HCEC 1CT (cell line): Measurements from ENCODE around the gene DNAAF5.

ENCODE experiments used
- DNase-seq: peaks from one replicate; pipeline ENCODE4 v3.0.0-alpha.2; 2017

The DNAAF5 gene

DNA sequence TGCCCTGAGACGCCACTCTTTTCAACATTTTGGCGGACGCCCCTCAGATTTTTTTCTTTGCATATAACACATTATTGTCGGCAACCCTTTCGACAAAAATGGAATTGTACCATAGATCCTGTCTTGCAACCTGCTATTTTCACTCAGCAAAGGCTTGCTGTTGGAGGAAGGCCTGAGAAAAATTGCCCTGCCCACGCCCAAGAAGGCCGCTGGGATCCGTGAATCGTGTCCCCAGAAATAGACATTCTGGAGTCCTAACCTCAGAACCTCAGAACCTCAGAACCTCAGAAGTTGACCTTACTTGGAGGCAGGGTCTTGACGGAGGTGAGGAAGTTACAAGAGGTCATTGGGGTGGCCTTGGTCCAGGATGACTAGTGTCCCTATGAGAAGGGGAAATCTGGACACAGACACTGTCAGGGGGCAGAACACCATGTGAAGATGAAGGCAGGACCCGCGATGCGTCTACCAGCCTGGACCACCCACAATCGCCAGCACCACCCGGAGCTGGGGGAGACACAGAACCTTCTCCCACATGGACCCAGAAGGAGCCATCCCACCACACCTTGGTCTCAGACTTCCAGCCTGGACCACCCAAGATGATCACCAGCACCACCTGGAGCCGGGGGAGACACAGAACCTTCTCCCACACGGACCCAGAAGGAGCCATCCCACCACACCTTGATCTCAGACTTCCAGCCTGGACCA lies 19.1 kb upstream of the DNAAF5 start:
- DNase-seq, result no peak

DNA sequence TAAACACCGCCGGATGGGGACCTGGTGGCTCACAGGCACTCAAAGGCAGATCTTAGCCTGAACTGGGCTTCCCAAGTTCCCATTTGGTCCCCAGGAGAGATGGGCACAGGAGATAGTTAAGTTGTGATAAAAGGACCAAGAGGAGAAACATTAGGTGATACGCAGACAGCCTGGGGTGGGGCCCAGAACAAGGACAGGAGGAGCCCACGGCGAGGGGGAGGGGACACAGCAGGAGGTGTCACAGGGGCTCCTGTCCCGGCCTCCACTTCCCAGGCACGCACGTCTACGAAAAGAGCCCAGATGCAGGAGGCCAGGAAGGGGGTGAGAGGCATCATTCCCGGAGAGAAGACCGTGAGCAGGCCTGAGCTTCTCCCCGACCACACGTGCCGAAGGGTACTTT lies 16.3 kb upstream of the DNAAF5 start:
- DNase-seq, result no peak

DNA sequence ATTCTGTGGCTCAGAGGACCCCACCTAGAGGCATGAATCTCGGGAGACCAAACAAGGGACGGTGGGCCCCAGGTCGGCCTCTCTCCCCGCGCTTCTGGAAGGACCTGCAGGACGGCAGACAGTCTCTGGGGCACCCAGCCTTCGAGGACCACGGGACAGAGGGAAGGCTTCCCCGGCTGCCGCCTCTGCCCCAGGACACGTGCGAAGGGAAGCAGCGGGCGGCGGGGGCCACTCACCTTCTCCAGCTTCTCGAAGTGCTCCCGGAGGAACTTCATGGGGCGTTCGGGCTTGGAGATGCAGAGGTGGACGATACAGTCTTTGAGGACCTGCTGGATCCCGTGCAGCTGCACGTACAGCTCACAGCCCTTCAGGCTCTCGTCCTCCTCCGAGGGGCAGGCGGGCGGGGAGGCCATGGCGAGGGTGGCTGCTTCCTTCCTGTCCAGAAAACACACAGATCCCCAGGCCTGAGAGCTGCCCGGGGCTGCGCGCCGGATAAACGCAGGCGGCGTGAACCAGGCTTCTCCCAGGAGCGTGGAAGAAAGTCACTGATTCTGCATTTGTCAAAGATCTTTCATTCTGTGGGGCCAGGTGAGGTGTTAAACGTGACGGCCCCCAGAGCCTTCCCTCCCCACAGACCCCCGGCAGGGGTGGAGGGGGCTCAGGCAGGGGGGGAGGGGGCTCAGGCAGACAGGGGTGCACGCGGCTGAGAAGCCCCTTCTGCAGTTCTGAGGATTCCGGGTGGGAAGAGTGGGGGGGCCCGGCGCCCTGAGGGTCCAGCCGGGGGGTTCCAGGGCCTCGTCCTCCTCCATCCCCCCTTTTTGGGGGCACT lies 15.2 kb upstream of the DNAAF5 start:
- no peak for DNase-seq

DNA sequence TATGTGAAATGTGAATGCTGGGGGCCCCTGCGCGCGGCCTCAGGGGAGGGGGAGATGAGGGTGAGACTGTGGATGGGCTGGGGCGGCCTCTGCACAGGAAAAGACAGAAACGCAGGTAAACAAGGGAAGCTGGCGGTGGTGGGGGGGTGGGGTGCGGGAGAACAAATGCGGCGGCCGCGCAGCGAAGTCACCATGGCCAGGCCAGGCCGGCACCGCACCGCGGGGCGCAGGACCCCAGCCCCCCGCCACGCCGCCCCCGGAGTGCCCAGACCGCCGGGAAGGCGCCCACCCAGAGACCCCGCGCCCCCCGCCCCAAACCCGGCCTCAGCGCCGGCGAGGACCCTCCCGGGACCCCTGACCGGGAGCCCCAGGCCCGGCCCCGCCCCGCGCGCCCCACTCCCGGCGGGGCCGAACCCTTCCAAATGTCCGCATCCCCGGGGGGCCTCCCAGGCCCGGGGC lies 14.5 kb upstream of the DNAAF5 start:
- no peak for DNase-seq

DNA sequence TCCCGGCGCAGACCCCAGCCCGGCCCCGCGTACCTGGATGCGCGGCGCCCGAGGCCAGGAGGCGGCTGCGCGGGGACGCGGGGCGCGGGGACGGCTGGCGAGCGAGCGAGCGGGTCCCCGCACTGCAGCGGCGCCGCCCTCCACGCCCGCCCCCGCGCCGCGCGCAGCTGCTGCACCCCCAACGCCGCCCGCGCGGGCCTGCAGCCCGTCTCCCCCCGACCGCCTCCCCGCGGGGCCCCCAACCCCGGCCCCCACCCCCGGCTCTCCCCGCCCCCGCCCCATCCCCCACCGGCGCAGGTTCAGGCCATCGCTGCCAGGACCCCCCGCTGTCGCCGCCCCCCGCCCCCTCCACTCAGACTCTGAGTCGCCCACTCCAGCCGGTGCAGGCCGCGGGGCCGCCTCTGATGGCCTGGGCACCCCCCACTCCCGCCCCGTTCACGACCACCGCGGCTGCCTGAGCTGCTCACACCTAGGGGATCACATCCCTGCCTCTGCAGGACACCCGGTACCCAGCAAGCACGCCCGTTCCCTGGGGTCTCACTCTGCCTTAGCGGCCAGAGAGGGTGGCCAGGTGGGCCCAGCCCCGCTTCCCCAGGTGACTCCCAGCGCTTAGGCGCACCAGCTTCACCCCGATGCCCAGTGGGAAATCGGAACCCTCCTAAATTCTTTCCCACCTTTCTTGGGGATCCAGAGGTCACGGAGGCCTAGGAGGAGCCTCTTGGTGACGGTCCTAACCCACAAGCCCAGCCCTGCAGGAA lies 13.9 kb upstream of the DNAAF5 start:
- no peak for DNase-seq

DNA sequence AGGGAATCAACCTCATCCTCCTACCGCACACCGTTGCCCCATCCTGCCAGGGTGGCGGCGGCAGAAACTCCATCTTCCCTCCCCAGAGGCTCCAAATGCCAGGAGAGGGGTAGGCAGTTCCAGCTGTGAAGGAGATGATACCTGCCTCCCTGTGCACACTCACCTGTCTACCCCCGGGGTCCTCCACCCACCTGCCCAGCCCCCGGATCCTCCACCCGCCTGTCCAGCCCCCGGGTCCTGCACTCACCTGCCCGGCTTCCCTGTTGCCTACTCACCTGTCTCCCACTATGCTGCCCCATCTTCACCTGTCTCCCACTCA lies 13.4 kb upstream of the DNAAF5 start:
- no peak for DNase-seq

DNA sequence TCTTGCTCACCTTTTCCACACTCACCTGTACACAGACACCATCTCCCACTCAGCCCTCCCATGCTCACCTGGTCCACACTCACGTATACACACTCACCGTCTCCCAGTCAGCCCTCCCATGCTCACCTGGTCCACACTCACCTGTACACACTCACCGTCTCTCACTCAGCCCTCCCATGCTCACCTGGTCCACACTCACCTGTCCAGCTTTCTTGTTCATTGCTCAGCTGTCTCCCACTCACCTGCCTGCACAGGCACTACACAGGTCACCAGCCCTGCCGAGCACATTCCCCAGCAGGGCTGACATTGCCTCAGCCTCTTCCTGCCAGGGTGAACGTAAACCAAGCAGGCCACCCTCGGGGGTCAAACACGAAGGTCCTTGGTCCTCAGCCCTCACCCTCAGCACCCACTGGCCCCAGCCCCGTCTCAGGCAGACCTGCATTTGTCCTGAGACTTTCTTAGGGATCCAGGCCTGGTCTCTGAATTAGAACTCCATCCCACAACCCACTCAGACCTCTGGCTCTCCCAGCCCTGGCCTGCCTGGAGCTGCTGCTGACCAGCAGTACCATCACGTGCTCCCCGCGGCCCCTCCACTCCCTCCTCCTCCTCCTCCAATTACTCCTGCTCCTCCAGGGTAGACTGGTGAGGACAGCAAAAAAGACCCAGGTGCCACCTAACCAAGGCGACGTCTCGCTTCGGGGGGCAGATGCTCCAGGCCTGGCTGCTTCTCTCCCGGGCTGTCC lies 12.8 kb upstream of the DNAAF5 start:
- no peak for DNase-seq

DNA sequence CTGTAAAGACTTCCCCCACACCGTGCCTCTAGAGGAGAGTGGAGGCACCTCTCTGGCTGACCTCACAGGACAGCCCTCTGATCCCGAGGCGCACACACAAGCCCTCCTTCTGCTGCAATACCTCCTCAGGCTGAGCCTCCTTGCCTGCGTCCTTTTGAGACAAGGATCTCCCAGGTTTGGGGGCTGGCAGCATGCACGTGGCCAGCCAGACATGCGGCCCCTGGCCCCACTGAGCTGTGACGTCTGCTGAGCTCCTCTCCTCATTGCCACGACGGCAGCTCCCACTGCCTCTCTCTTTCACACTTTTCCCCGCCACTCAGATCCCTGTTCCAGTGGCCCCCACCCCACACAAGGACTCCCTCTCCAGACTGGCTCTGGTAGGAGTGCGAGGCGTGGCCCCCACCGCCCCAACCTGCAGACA lies 12.2 kb upstream of the DNAAF5 start:
- DNase-seq, result no peak

DNA sequence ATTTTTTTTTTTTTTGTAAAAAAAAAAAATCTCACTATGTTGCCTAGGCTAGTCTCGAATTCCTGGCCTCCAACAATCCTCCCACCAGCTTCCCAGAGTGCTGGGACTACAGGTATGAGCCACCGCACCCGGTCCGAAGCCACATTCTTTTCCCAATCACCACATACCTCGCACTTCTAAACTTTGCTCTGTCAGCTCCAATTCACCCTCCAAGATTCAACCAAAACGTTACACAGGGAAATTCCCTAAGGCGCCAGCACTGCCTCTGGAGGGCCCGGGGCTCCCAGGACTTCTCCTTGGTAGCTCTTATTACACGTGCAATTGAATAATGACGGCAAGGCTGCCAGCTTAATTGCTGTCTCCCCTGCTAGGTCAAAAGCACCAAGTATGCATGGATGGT lies 10.3 kb upstream of the DNAAF5 start:
- DNase-seq, result no peak

DNA sequence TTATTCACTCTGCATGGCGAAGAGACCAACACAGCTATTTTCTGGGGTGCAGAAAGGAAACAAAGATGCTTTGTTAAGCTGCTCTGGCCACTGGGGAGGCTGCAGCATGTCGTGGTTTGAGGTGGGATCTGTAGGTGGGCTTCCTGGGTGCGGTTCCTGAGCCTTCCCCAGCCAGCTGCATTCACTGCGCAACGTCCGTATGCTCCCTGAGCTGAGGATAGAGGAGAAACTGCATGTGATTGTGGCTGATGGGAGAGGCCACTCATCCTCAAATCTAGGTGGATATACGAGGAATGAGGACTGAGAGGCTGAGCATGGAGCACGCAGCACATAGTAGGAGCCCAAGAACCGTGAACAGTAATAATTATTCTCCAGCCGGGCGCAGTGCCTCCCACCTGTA lies 9.9 kb upstream of the DNAAF5 start:
- no peak for DNase-seq

DNA sequence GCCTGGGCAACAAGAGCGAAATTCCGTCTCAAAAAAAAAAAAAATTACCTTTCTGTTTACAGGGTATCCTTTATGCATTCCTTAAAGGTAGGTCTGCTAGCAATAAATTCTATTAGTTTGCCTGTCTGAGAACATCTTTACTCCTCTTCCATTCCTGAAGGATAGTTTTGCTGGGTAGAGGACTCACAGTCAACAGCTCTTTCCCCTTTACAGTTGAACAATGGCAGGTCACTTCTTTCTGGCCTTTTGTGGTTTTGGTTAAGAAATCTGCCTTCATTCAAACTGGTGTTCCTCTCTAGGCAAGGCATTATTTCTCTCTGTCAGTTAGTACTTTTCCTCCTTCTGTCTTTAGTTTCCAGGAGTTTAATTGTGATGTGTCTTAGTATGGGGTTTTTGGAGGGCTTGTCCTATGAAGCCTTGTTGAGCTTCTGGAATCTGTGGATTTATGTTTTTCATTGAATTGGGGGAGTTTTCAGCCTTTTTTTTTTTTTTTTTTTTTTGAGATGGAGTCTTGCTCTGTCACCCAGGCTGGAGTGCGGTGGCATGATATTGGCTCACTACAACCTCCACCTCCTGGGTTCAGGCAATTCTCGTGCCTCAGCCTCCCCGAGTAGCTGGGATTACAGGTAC lies 4.8 kb upstream of the DNAAF5 start:
- no peak for DNase-seq

DNA sequence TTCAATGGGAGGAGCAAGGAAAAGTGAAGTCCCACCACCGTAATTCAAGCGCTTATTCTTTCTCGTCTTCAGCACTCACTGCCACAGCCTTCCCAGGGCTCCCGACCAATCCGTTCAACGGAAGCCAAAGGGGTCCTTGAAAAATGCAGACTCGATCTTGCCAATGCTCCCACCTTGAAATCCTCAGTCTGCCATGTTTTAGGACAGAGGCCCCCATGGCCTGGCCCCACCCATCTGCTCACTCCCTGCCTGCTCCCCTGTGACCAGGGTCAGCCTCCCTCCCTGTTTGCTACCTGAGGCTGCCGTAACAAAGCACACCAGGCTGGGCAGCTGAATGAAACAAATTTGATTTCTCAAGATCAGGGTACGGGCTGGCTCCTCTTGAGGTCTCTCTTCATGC lies 3.0 kb upstream of the DNAAF5 start:
- DNase-seq, result no peak

DNA sequence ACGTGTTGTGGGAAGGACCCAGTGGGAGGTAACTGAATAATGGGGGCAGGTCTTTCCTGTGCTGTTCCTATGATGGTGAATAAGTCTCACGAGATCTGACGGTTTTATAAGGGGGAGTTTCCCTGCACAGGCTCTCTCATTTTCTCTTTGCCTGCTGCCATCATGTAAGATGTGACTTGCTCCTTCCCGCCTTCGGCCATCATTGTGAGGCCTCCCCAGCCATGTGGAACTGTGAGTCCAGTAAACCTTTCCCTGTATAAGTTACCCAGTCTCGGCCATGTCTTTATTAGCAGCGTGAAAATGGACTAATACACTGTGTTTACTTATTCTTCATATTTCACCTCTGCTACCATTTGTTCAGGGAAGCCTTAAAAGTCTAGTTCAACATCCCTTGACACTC lies 2.2 kb upstream of the DNAAF5 start:
- no peak for DNase-seq

DNA sequence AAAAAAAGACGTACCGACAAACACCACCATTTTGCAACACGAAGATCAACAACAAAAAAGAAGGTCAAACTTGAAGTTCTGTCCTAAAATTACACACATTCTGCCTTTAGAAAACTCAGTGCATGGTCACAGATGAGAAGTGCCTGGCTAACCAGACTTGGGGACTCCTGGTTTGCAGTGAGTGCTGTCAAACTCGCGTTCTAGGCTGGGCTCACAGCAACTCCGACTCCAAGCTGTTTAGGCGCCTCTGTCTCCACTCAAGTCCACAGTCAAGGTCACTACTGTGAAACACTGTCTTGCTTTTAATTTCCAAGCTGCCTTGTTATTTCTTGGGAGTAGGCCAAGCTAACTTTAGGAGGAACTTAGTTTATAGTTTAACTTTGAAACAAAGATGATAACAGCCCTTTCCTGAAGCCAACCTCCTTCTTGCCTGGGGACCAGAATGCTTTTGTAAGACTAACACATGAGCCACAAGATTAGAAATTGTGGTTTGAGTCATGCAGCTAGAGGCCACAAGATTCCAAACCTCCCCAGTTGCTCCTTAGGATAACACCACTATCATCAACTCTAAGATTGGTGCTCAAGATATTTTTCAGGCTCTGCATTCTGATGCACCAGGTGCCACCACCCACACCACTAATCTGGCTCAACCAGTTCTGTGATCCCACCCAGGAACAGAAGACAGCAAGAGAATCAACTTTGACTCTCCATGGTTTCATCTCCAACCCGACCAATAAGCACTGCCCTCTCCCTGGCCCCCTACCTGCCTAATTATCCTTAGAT lies 1.1 kb upstream of the DNAAF5 start:
- DNase-seq, result peak; percentile 38

DNA sequence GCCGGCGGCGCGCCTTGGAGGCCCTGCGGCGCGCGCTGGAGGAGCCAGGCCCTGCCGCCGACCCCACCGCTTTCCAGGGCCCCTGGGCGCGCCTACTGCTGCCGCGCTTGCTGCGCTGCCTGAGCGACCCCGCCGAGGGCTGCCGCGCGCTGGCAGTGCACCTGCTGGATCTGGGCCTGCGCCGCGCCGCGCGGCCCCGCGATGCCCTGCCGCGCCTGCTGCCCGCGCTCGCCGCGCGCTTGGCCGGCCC lies 280 bp downstream of the DNAAF5 start:
- no peak for DNase-seq

DNA sequence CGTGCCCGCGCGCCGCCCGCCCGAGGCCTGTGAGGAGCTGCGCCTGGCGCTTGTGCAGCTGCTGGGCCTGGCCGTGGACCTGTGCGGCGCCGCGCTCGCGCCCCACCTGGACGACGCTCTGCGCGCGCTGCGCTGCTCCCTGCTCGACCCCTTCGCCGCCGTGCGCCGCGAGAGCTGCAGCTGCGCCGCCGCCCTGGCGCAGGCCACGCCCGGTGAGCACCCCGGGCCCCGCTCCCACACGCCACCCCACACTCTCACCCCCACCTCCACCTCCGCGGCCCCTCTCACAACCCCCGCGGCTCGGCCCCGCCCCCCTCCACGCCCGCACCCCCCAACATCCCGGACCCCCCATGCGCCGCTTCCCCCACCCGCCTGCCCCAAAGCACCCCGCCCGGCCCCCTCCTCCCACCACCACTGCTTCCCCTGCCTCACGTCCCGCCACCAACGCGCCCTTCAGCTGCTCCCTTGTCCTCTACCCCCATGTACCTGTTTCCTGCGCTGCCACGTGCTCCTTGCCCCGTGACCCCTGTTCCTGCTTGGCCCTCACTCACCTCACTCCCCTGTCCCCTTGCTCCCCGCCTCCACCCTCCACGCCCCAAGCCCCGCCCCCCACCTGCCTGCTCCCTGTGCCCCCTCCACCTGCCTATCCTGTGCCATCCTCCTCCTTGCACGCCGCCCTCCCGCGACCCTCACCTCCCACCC lies 756 bp downstream of the DNAAF5 start, which contains the start of gene PRKAR1B:
Gene PRKAR1B, minus strand, starts transcription at position 178 of the 702 bp plus-strand sequence. CDS start 15,776 bp downstream, outside the sequence.
- peak; percentile 28 for DNase-seq

DNA sequence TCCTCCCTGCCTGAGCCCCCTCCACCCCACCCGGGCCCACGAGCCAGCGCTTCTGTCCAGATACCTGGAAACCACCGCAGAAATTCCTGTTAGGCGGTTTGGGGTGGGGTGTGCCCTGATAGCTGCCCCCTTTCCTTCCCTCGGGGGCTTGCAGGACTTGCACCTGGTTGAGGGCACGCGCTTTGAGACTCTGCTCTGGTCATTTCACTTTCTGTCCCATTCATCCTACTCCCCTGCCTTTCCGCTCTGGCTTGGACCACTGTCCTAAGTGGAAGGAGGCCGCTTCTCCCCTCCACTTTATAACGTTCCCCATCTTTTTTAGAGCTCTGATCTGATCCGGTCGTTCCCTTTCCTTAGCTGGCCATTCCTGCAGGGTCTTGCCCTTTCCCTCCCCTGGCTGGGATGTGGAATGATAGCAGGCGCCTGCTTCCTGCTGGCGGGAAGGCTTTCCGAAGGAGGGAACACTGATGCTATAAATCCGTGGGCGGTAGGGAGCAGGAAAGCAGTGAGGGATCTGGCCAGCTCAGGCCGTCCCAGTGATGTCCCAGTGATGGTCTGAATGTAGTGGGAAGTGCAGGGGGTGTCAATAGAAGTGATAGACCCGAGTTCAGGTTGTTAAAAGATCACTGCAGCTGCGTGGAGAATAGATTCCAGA lies 1.4 kb downstream of the DNAAF5 start:
- peak; percentile 13 for DNase-seq

DNA sequence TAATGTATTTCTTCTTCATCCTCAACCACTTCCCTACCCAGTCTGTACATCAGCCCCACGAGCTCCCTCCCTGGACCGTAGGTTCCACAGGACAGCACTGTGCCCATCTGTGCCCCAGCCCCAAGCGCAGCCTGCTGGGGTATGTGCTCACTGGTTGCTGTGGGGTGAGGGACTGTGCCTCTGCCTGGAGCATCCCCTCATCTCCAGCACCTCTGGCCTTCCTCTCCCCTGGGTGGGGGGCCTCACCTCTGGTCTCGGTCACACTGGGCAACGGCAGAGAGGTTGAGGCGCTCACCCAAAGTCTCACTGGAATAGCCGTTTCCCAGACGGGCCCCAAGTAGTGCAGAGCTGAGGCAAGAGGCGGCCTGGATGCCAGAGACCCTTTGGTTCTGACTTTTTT lies 2.1 kb downstream of the DNAAF5 start:
- DNase-seq, result no peak

DNA sequence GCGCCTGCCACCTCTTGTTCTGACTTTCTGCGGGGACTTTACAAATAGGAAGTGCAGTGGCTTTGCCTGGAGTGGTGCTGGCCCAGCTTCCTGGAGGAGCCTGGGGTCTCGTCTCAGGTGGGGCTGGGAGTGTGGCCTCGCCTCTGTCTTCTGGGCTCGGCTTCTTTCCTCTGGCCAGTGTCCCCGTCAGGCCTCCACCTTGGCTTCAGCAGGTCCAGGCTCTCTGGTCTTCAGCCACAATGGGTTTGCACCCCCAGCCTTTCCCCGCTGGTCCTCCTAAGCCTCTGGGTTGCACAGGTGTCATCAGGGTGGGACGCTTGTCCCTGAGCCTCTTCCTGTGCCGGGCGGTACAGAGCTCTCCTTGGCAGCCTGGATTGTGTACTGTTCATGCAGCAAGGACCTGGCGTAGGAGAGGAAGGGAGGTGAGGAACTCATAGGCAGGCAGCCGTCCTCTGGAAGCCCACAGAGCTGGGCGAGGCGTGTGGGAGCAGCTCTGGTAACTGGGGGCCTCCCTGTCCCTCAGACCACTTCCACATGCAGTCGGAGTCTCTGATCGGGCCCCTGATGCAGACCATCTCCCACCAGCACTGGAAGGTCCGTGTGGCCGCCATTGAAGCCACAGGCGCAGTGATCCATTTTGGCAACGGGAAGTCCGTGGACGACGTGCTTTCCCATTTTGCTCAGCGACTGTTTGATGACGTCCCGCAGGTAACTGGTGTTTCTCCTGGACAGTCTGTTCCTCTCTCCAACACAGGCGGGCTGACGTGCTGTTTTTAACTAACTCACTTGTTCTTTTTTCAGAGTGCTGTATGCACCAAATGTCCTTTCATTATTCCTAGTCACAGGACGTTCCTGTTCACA lies 2.9 kb downstream of the DNAAF5 start:
- no peak for DNase-seq
